GM19238 (cell line): ENCODE data around the gene CTNNA2.

Experiments
- DNase-seq: peaks from one replicate; pipeline ENCODE4 v3.0.0; 2011; ENCODE audit warnings: low spot score; ENCODE audit not compliant: insufficient read length

CTNNA2 gene

GRCh38 chr2:79611448-79612016 is 98.7 kb downstream of the CTNNA2 start:
- no peak for DNase-seq

GRCh38 chr2:79612999-79613398 is 100.1 kb downstream of the CTNNA2 start:
- DNase-seq: no peak

- DNase-seq: no peak
Observed at GRCh38 chr2:79619442-79619841, 106.6 kb downstream of the CTNNA2 start.

- DNase-seq: no peak
Observed at GRCh38 chr2:79619976-79620375, 107.1 kb downstream of the CTNNA2 start.

- no peak for DNase-seq
Observed at GRCh38 chr2:79620679-79621078, 107.8 kb downstream of the CTNNA2 start.

- no peak for DNase-seq
Observed at GRCh38 chr2:79621252-79621651, 108.4 kb downstream of the CTNNA2 start.

- no peak for DNase-seq
Observed at GRCh38 chr2:79621755-79622154, 108.9 kb downstream of the CTNNA2 start.

- no peak for DNase-seq
Observed at GRCh38 chr2:79622508-79622907, 109.7 kb downstream of the CTNNA2 start.

- no peak for DNase-seq
Observed at GRCh38 chr2:79627237-79627636, 114.4 kb downstream of the CTNNA2 start.

GRCh38 chr2:79630060-79630459 is 117.2 kb downstream of the CTNNA2 start:
- no peak for DNase-seq

- DNase-seq: no peak
Observed at GRCh38 chr2:79630972-79631557, 118.2 kb downstream of the CTNNA2 start.

GRCh38 chr2:79638410-79638809 is 125.6 kb downstream of the CTNNA2 start:
- no peak for DNase-seq

GRCh38 chr2:79638954-79639353 is 126.1 kb downstream of the CTNNA2 start:
- no peak for DNase-seq

GRCh38 chr2:79640001-79640400 is 127.2 kb downstream of the CTNNA2 start:
- DNase-seq: no peak

- DNase-seq: no peak
Observed at GRCh38 chr2:79649531-79649930, 136.7 kb downstream of the CTNNA2 start.

GRCh38 chr2:79660557-79660956 is 147.7 kb downstream of the CTNNA2 start:
- DNase-seq: no peak

GRCh38 chr2:79665091-79665490 is 152.2 kb downstream of the CTNNA2 start:
- no peak for DNase-seq

- DNase-seq: no peak
Observed at GRCh38 chr2:79666430-79666829, 153.6 kb downstream of the CTNNA2 start.

- DNase-seq: no peak
Observed at GRCh38 chr2:79669714-79670113, 156.9 kb downstream of the CTNNA2 start.

- DNase-seq: no peak
Observed at GRCh38 chr2:79670198-79670597, 157.3 kb downstream of the CTNNA2 start.

- no peak for DNase-seq
Observed at GRCh38 chr2:79686884-79687283, 174.0 kb downstream of the CTNNA2 start.

- DNase-seq: no peak
Observed at GRCh38 chr2:79695248-79695647, 182.4 kb downstream of the CTNNA2 start.

- DNase-seq: no peak
Observed at GRCh38 chr2:79697200-79697599, 184.3 kb downstream of the CTNNA2 start.

- DNase-seq: no peak
Observed at GRCh38 chr2:79700651-79701050, 187.8 kb downstream of the CTNNA2 start.
